ENCODE results near the gene MYRF.

Gene MYRF

GRCh38 chr11:61773809-61774208, 21.4 kb downstream of the MYRF start:
- TF ChIP-seq FOXM1 (IDR thresholded peaks at IDR 0.05; ENCODE audit: borderline replicate concordance, low read depth), result no peak
- TF ChIP-seq EP300 (IDR thresholded peaks at IDR 0.05; ENCODE audit: borderline replicate concordance), result no peak
- no peak for TF ChIP-seq REST (IDR thresholded peaks at IDR 0.05; ENCODE audit: low read depth)
- no peak for TF ChIP-seq ZBTB7A (IDR thresholded peaks at IDR 0.05; ENCODE audit: low read depth)
- TF ChIP-seq CREB1 (IDR thresholded peaks at IDR 0.05; ENCODE audit: low read depth), result no peak
- no peak for TF ChIP-seq USF1 (IDR thresholded peaks at IDR 0.05)
- TF ChIP-seq TAF1 (IDR thresholded peaks at IDR 0.05; ENCODE audit: low read depth), result no peak
- TF ChIP-seq TEAD4 (IDR thresholded peaks at IDR 0.05), result no peak
- no peak for TF ChIP-seq MAX (IDR thresholded peaks at IDR 0.05)
- no peak for TF ChIP-seq RAD21 (IDR thresholded peaks at IDR 0.05; ENCODE audit: low read depth)
- no peak for TF ChIP-seq YY1 (IDR thresholded peaks at IDR 0.05; ENCODE audit: low read depth)
- no peak for TF ChIP-seq EGR1 (IDR thresholded peaks at IDR 0.05)
- no peak for TF ChIP-seq TCF12 (IDR thresholded peaks at IDR 0.05; ENCODE audit: low read depth)
- no peak for TF ChIP-seq NFIC (IDR thresholded peaks at IDR 0.05)
- no peak for TF ChIP-seq CEBPB (IDR thresholded peaks at IDR 0.05)

- no peak for TF ChIP-seq FOXM1 (IDR thresholded peaks at IDR 0.05; ENCODE audit: borderline replicate concordance, low read depth)
- TF ChIP-seq TEAD4 (IDR thresholded peaks at IDR 0.05), result no peak
- TF ChIP-seq CEBPB (IDR thresholded peaks at IDR 0.05), result no peak
- TF ChIP-seq MAX (IDR thresholded peaks at IDR 0.05), result no peak
- no peak for TF ChIP-seq TAF1 (IDR thresholded peaks at IDR 0.05; ENCODE audit: low read depth)
- TF ChIP-seq YY1 (IDR thresholded peaks at IDR 0.05; ENCODE audit: low read depth), result no peak
- TF ChIP-seq CREB1 (IDR thresholded peaks at IDR 0.05; ENCODE audit: low read depth), result no peak
- TF ChIP-seq USF1 (IDR thresholded peaks at IDR 0.05), result no peak
- TF ChIP-seq EP300 (IDR thresholded peaks at IDR 0.05; ENCODE audit: borderline replicate concordance), result no peak
- no peak for TF ChIP-seq NFIC (IDR thresholded peaks at IDR 0.05)
- TF ChIP-seq EGR1 (IDR thresholded peaks at IDR 0.05), result no peak
- TF ChIP-seq ZBTB7A (IDR thresholded peaks at IDR 0.05; ENCODE audit: low read depth), result no peak
- TF ChIP-seq RAD21 (IDR thresholded peaks at IDR 0.05; ENCODE audit: low read depth), result no peak
- TF ChIP-seq REST (IDR thresholded peaks at IDR 0.05; ENCODE audit: low read depth), result no peak
- no peak for TF ChIP-seq TCF12 (IDR thresholded peaks at IDR 0.05; ENCODE audit: low read depth)
Observed at GRCh38 chr11:61774411-61774810, 22.0 kb downstream of the MYRF start.

- TF ChIP-seq MAX (IDR thresholded peaks at IDR 0.05) (no peak), REST (IDR thresholded peaks at IDR 0.05; ENCODE audit: low read depth) (no peak)
Observed at GRCh38 chr11:61775106-61775505, 22.7 kb downstream of the MYRF start.

- TF ChIP-seq FOXM1 (IDR thresholded peaks at IDR 0.05; ENCODE audit: borderline replicate concordance, low read depth), result no peak
- no peak for TF ChIP-seq TCF12 (IDR thresholded peaks at IDR 0.05; ENCODE audit: low read depth)
- TF ChIP-seq YY1 (IDR thresholded peaks at IDR 0.05; ENCODE audit: low read depth), result no peak
- no peak for TF ChIP-seq EGR1 (IDR thresholded peaks at IDR 0.05)
- no peak for TF ChIP-seq USF1 (IDR thresholded peaks at IDR 0.05)
- TF ChIP-seq NFIC (IDR thresholded peaks at IDR 0.05), result no peak
- TF ChIP-seq EP300 (IDR thresholded peaks at IDR 0.05; ENCODE audit: borderline replicate concordance), result no peak
- TF ChIP-seq CREB1 (IDR thresholded peaks at IDR 0.05; ENCODE audit: low read depth), result no peak
- TF ChIP-seq TAF1 (IDR thresholded peaks at IDR 0.05; ENCODE audit: low read depth), result no peak
- TF ChIP-seq REST (IDR thresholded peaks at IDR 0.05; ENCODE audit: low read depth), result no peak
- TF ChIP-seq CEBPB (IDR thresholded peaks at IDR 0.05), result no peak
- TF ChIP-seq RAD21 (IDR thresholded peaks at IDR 0.05; ENCODE audit: low read depth), result no peak
- TF ChIP-seq MAX (IDR thresholded peaks at IDR 0.05), result no peak
- no peak for TF ChIP-seq ZBTB7A (IDR thresholded peaks at IDR 0.05; ENCODE audit: low read depth)
- no peak for TF ChIP-seq TEAD4 (IDR thresholded peaks at IDR 0.05)
Observed at GRCh38 chr11:61775606-61776554, 23.4 kb downstream of the MYRF start.
